SK-N-DZ (cell line): ENCODE measurements around the gene INAFM2.
A peak's percentile ranks its signal among the peaks of the same experiment; 100 is the strongest.

Experiments used
- DNase-seq: peaks from one replicate; pipeline ENCODE4 v3.0.0-alpha.2; 2015; ENCODE audit warnings: low spot score

The INAFM2 gene

DNA sequence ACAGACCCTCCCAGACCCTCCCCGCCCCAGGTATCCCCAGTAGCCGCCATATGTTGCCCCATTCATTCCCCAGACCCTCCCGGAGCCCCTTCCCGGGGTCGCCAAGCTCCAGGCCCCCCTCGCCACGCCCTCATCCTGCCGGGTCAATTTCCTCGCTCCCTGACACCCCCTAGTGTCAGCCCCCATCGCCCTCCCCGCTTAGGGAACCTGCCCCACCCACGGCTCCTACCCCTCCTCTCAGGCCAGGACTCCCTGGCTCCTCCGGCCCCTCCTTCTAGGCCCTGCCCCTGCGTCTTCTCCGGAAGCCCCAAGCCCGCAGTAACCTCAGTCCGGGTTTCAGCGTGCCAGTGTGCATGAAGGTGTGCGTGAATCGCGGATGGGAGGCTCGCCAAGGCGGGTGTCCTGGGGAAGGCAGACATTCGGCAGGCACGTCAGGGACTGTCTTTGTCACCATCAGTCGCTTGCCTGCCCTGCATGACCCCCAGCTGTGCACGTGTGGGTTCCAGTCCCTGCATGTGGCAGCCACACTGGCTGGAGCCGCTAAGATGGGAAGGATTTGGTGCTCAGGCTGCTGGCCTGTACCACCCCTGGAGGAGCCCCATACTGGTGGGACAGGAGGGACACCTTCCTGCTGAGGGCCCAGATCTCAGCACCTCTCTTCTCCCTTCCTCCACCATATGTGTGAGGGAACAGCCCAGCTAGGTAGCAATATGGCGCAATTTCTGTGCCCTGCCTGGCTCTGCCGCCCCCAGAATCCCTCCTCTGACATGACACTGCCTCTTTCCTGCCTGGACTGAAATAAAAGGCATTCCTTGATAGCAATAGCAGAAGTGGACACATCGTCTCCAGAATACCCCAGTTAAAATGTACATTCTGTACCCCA, 35.2 kb downstream of the INAFM2 start:
- peak; percentile 65 for DNase-seq

DNA sequence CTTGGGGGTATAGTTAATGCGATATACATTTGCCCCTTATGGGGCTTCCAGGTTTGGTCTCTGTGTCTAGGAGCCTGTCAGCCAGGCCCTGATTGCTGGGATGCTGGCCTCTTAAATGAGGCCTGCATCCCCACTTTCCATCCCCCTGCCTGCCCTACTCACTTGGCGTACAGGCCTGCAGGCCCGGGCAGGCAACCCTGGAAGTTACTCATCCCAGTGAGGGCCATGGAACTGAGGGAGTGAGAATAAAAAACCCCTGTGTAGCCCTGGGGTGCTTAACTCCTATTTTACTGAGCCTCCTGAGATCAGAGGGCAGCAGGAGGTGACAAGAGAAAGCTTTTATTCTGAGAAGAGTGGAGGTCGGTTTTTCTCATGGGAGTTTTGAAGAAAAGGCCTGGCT, 36.5 kb downstream of the INAFM2 start:
- DNase-seq: no peak

GRCh38 chr15:40361640-40362039, 38.1 kb downstream of the INAFM2 start:
- no peak for DNase-seq

DNA sequence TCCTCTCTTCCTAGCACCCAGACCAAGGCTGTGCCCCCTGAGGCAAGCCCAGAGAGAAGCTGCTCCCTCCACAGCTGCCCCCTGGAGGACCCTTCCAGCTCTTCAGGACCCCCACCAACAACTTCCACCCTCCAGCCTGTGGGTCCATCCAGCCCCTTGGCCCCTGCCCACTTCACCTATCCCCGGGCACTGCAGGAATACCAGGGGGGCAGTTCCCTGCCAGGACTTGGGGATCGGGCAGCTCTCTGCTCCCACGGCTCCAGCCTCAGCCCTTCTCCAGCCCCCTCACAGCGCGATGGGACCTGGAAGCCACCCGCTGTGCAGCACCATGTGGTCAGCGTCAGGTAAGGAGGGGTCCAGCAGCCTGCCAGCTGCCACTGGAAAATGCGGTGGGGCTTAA, 40.1 kb downstream of the INAFM2 start:
- DNase-seq: no peak

DNA sequence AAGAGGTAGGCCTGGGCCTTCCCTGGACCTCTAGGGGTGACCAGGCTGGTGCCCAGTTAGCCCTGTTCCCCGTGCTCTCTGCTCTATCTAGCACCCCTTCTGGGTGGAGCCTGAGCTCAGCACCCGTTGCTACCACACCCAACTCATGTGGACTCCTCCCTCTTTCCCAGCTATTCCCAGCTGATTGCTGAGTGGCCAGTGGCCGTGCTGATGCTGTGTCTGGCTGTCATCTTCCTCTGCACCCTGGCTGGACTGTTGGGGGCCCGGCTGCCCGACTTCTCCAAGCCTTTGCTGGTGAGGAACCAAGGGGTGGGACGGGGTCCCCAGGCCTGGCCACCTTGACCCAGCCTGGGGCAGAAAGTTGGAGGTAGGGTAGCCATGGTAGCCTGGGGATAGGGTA, 40.8 kb downstream of the INAFM2 start:
- DNase-seq: no peak

DNA sequence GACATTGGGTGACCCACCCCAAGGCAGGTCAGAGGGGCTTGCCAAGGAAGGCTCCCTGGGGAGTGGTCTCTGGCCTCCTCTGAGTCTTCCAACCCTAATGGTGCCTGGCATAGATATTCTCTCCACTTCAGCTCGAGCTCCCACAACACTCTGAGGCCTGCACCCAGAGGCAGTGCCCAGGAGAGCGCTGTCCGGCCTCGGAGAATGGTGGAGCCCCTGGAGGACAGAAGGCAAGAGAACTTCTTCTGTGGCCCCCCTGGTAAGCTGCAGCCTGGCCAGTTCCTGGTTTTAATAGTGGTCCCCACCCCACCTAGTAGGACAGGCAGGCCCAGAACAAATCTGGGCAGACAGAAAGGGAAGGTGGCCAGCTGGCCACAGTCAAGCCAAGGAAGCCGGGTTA, 41.5 kb downstream of the INAFM2 start:
- DNase-seq: no peak

DNA sequence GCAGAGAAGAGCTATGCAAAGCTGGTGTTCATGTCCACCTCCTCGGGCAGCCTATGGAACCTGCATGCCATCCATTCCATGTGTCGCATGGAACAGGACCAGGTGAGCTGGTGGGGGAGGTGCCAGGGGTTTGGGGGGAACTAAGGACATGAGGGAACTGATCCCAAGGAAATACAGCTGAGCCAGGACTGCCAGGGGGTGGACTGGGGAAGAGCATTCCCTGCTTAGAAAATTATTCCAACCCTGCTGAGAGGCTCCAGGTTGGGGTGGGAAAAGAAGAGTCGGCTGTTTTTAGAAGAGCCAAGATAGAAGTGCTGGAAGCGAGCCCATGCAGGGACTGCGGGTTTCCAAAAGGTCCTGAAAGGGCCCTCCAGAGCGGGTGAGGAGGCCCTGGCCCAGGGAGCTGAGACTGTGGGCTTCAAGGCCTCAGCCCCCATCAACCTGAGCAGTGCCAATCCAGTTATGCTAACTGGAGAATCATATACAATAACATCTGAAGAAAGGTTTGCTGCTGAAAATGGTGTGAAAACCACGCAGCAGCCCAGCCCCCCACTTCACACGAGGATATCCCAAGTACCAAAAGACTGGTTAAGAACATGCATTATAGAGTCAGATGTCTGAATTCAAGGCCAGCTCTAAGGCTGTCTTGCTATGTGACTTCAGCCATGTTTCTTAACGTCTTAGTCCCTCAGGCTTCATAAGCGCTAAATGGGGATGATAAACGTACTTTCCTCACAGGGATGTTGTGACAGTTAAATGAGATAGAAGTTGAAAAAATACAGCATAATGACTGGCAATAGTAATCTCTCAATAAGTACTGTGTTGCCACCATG, 42.3 kb downstream of the INAFM2 start:
- no peak for DNase-seq

DNA sequence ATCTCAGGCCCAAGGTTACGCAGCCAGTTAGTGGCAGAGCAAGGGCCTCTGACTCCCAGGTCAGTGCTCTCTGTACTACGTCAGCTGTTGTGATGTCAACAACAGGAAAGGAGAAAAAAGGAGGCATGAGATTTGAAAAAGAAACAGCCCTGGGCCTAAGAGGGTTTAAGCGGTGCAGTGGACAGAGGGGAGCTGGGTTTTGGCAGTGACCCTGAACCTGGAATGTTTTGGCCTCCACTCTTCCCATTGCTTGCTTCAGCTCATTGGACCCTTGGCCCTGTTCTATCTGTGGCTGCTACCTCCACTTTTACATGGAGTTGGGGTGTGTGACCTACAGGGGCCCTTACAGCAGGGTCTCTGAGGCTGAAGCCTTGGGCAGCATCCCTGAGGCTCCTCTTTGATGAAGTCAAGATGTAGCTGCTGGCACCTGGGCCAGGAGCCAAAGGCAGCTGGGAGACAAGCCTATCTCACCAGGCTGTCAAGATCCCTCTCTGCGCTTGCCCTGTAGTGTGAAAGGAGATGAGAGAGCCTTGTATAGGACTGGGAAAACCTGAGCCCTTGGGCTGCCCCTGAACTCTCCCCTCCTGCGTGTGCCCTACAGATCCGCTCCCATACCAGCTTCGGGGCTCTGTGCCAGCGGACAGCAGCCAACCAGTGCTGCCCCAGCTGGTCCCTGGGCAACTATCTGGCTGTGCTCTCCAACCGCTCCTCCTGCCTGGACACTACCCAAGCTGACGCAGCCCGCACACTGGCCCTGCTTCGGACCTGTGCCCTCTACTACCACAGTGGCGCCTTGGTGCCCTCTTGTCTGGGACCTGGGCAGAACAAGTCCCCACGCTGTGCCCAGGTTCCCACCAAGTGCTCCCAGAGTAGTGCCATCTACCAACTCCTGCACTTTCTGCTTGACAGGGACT, 43.2 kb downstream of the INAFM2 start:
- DNase-seq: no peak

DNA sequence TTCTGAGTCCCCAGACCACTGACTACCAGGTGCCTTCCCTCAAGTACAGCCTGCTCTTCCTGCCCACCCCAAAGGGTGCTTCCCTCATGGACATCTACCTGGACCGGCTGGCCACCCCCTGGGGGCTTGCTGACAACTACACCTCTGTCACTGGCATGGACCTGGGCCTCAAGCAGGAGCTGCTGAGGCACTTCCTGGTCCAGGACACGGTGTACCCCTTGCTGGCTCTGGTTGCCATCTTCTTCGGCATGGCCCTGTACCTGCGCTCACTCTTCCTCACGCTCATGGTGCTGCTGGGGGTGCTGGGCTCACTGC, 43.8 kb downstream of the INAFM2 start:
- no peak for DNase-seq

DNA sequence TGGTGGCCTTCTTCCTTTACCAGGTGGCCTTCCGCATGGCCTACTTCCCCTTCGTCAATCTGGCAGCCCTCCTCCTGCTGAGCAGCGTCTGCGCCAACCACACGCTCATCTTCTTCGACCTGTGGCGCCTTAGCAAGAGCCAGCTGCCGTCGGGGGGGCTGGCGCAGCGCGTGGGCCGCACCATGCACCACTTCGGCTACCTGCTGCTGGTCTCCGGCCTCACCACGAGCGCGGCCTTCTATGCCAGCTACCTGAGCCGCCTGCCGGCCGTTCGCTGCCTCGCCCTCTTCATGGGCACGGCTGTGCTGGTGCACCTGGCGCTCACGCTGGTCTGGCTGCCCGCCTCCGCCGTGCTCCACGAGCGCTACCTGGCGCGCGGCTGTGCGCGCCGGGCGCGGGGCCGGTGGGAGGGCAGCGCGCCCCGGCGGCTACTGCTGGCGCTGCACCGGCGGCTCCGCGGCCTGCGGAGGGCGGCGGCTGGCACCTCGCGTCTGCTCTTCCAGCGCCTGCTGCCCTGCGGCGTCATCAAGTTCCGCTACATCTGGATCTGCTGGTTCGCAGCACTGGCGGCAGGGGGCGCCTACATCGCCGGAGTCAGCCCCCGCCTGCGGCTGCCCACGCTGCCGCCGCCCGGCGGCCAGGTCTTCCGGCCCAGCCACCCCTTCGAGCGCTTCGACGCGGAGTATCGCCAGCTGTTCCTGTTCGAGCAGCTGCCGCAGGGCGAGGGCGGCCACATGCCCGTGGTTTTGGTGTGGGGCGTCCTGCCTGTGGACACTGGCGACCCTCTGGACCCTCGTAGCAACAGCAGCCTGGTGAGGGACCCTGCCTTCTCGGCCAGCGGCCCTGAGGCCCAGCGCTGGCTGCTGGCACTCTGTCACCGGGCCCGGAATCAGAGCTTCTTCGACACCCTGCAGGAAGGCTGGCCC, 44.5 kb downstream of the INAFM2 start:
- DNase-seq: peak; percentile 75

DNA sequence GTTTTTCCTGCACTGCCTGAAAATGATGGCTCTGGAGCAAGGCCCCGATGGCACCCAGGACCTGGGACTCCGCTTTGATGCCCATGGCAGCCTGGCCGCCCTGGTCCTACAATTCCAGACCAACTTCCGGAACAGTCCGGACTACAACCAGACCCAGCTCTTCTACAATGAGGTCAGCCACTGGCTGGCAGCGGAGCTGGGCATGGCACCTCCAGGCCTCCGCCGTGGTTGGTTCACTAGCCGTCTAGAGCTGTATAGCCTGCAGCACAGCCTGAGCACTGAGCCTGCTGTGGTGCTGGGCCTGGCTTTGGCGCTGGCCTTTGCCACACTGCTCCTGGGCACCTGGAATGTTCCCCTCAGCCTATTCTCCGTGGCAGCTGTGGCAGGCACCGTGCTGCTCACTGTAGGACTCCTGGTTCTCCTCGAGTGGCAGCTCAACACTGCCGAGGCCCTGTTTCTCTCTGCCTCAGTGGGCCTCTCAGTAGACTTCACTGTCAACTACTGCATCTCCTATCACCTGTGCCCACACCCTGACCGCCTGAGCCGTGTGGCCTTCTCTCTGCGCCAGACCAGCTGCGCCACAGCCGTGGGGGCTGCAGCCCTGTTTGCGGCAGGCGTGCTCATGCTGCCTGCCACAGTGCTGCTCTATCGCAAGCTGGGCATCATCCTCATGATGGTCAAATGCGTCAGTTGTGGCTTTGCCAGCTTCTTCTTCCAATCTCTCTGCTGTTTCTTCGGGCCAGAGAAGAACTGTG, 45.4 kb downstream of the INAFM2 start:
- no peak for DNase-seq

GRCh38 chr15:40369474-40369869, 46.0 kb downstream of the INAFM2 start:
- no peak for DNase-seq

DNA sequence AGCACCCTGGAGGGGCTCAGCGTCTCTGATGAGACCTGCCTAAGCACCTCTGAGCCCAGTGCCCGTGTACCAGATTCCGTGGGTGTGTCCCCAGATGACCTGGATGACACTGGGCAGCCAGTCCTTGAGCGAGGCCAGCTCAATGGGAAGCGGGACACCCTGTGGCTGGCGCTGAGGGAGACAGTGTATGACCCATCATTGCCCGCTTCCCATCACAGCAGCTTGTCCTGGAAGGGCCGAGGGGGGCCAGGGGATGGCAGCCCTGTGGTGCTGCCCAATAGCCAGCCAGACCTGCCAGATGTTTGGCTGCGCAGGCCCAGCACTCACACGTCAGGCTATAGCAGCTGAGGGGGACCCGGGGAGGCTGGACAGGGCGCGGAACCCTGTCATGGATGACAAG, 46.5 kb downstream of the INAFM2 start:
- DNase-seq: no peak

GRCh38 chr15:40372981-40373380, 49.5 kb downstream of the INAFM2 start:
- DNase-seq: no peak
